GM18517 (cell line): ENCODE measurements around the gene FEN1.

Source experiments
- ATAC-seq: cut with Tn5 transposase; IDR thresholded peaks from one replicate; pipeline ENCODE4 v1.9.1; 2021; ENCODE audit warnings: mild to moderate bottlenecking, moderate library complexity; ENCODE audit not compliant: unreplicated experiment

Gene FEN1

GRCh38 chr11:61793083-61793828 is 545 bp downstream of the FEN1 start:
- no peak for ATAC-seq

- ATAC-seq: no peak
Observed at GRCh38 chr11:61793829-61794204, 1.1 kb downstream of the FEN1 start.

- ATAC-seq: no peak
Observed at GRCh38 chr11:61794579-61794978, 1.9 kb downstream of the FEN1 start.

GRCh38 chr11:61795459-61795858 is 2.7 kb downstream of the FEN1 start:
- no peak for ATAC-seq

DNA sequence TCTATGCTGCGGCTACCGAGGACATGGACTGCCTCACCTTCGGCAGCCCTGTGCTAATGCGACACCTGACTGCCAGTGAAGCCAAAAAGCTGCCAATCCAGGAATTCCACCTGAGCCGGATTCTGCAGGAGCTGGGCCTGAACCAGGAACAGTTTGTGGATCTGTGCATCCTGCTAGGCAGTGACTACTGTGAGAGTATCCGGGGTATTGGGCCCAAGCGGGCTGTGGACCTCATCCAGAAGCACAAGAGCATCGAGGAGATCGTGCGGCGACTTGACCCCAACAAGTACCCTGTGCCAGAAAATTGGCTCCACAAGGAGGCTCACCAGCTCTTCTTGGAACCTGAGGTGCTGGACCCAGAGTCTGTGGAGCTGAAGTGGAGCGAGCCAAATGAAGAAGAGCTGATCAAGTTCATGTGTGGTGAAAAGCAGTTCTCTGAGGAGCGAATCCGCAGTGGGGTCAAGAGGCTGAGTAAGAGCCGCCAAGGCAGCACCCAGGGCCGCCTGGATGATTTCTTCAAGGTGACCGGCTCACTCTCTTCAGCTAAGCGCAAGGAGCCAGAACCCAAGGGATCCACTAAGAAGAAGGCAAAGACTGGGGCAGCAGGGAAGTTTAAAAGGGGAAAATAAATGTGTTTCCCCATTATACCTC is 3.3 kb downstream of the FEN1 start:
- ATAC-seq: no peak

- no peak for ATAC-seq
Observed at GRCh38 chr11:61797263-61797944, 4.7 kb downstream of the FEN1 start.

GRCh38 chr11:61799665-61800284 is 7.1 kb downstream of the FEN1 start:
- ATAC-seq: no peak

- ATAC-seq: no peak
Observed at GRCh38 chr11:61800331-61801281, 7.9 kb downstream of the FEN1 start.

DNA sequence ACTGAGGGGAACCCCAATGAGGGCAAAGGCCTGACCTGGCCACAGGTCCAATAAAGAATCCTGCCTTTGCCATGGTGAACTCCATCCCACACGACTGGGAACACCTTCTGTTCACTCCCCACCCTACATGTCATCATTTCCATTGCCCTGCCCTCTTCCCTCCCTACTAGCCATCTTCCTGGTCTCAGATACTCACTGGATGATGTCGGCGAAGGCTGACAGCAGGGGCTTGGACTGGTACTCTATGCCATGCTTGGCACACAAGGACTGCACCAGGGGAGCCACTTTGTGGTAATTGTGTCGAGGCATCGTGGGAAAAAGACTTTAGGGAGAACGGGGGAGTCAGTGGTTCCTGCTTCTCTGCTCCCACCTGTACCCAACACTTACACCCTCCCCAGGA is 9.9 kb downstream of the FEN1 start:
- ATAC-seq: no peak

DNA sequence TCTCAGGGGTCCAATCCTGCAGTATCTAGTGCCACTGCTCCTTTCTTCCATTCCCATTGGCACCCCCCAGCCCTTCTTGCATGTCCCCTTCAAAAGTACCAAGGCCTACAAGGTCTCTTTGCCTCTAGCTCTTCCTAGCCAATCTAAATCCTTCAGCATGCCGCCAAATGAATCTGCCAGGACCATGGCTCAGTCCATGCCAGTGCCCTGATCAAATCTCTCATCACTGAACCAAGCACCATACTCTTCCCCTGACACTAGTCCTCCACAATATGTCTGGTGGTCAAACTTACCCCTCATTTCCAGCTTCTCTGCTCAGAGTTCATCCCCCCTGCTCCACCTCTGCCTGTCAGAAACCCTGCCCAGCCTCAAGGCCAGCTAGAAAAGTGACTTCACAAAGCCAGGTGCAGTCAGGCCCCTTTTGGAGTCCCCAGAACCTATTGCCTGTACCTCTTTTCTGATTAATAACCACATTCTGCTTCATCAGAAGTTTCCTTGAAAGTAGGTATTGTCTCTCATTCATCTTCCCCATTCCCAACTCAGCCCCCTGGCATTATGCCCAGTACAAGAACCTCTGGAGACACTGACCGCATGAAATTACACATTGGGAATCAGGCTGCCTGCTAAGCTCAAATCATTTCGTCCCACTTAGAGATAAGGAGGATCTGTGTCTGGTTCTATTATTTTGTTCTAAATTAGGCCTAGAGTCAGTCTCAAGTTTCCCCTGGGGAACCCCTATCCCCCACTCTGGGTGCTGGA is 11.4 kb downstream of the FEN1 start:
- no peak for ATAC-seq

DNA sequence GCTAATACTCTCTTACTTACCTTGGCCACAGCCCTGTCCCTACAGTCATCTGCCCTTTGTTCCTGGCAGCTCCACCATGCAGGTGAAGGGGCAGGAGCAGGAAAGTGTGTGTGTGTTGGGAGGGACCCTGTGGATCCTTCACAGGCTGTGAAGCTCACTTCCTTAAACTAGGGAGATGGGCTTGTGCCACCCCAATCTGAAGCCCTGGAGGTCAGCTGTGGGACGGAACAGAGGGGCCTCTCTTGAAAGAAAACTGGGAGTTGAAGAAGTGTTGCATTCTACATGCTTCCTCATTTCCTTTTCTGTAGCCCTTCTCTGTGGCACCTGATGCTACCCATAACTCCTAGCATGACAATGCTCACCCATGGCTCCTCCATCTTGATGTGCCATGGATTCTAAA is 12.4 kb downstream of the FEN1 start:
- no peak for ATAC-seq

DNA sequence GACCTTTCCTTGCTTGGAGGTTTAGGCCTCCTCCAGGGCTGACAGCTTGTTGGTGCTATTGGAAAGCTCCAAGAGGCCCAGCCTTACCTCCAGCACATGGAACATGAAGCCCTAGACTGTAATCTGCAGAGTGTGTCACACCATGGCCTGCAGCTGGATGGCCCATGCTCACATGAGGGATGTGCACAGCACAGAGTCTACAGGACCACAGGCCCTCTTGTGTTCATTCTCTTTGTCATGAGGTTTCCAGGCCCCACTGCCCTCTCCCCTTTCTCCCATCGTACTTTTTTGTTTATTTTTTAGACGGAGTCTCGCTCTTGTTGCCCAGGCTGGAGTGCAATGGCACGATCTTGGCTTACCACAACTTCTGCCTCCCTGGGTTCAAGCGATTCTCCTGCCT is 14.1 kb downstream of the FEN1 start:
- ATAC-seq: no peak

GRCh38 chr11:61810671-61811175 is 18.0 kb downstream of the FEN1 start:
- no peak for ATAC-seq

DNA sequence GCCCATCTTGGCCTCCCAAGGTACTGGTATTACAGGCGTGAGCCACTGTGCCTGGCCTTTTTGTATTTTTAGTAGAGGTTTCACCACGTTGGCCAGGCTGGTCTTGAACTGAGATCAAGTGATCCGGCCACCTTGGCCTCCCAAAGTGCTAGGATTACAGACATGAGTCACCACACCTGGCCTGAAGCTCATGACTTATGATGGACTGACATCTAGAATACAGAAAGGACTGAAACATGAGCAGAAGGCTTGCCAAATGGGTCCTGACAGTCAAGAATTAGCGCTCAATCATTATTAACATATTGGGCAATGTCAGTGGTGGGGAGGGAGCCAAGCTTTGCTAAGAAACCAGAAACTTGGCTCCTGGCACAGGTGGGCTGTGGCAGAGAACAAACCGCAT is 19.1 kb downstream of the FEN1 start:
- no peak for ATAC-seq

GRCh38 chr11:61812736-61813411 is 20.2 kb downstream of the FEN1 start:
- ATAC-seq: no peak

DNA sequence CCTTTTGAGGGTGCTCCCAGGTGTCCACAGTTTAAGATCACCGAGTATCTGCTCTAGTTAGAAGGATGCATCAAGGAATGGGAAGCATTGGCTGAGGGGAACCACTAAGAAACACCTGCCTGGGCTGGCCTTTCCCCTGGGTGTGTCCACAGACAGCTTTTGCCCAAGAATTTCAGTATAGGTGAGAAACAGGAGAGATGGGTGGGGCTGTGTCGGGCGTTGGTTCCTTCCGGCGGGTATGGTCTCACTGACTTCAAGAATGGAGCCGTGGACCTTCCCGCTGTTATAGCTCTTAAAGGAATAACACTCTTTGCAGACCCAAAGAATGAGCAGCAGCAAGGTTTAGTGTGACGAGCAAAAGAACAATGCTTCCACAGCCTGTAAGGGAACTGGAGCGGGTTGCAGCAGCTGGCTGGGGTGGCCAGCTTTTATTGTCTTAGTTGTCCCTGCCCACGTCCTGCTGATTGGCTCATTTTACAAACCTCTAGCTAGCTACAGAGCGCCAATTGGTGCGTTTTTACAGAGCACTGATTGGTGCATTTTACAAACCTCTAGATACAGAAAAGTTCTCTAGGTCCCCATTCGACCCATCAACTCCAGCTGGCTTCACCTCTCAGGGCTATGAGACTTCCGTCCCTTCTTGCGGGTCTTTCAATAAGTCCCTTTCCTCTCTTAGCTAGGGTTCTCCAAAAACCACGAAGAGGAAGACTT is 21.7 kb downstream of the FEN1 start:
- ATAC-seq: no peak

- ATAC-seq: peak; percentile 52
Observed at GRCh38 chr11:61814958-61815789, 22.5 kb downstream of the FEN1 start.
